MCF 10A (cell line): ENCODE results near the gene CCDC15. TPM values are rescaled to one million over a fixed set of nuclear protein-coding genes. Genes with fewer than 3 reads are reported as not detected.

Experiments
- BruUV-seq: library from RNA; stranded (reverse); fragments of 400-500 nt; replicated peaks from 2 replicates; lab custom pipeline; 2021; lab: Mats Ljungman, UMichigan
- CTCF ChIA-PET: fragments of 300-600 bp; sonication (Branson Sonifier 250); formaldehyde crosslinking; extraction: SDS; loops from one replicate; lab custom pipeline; 2021; ENCODE audit warnings: antibody characterized with exemption, inconsistent platforms; lab: Yijun Ruan, JAX
- POLR2A ChIA-PET: fragments of 300-600, 350-650 bp; sonication (Branson Sonifier 250); formaldehyde crosslinking; extraction: SDS; loops from one replicate; lab custom pipeline; 2020; ENCODE audit warnings: antibody characterized with exemption, inconsistent platforms; lab: Yijun Ruan, JAX
- DNase-seq: peaks from one replicate; pipeline ENCODE4 v3.0.0-alpha.2; 2018; ENCODE audit not compliant: unreplicated experiment
- H3K27ac Mint-ChIP-seq: one replicate; pipeline ENCODE4 v1.8.0; 2022; ENCODE audit warnings: mild to moderate bottlenecking, low read depth, mixed read lengths; ENCODE audit not compliant: unreplicated experiment
- H3K27me3 Mint-ChIP-seq: one replicate; pipeline ENCODE4 v1.8.0; 2022; ENCODE audit warnings: mixed read lengths; ENCODE audit not compliant: insufficient read depth, unreplicated experiment
- H3K36me3 Mint-ChIP-seq: one replicate; pipeline ENCODE4 v1.8.0; 2022; ENCODE audit warnings: mild to moderate bottlenecking, moderate library complexity, mixed read lengths; ENCODE audit not compliant: insufficient read depth, unreplicated experiment
- H3K4me1 Mint-ChIP-seq: one replicate; pipeline ENCODE4 v1.8.0; 2022; ENCODE audit warnings: mixed read lengths; ENCODE audit not compliant: insufficient read depth, unreplicated experiment
- H3K4me3 Mint-ChIP-seq: one replicate; pipeline ENCODE4 v1.8.0; 2022; ENCODE audit warnings: mild to moderate bottlenecking, moderate library complexity, mixed read lengths; ENCODE audit not compliant: unreplicated experiment
- H3K9me3 Mint-ChIP-seq: one replicate; pipeline ENCODE4 v1.8.0; 2022; ENCODE audit warnings: mixed read lengths; ENCODE audit not compliant: unreplicated experiment
- intact Hi-C: fragments of 100-400 bp; cut with micrococcal nuclease; formaldehyde crosslinking; loops from 2 replicates; pipeline ENCODE4 v1.14.1; 2022
- total RNA-seq: library from RNA; stranded (reverse); gene quantifications from 2 replicates; pipeline ENCODE4 v1.2.3, GENCODE V29; 2022
- TF ChIP-seq, protein P1 (sequence below): fragments of 200-600 bp; IDR thresholded peaks from one replicate; pipeline ENCODE4 v1.8.0; 2022; ENCODE audit warnings: antibody characterized with exemption, mild to moderate bottlenecking; ENCODE audit not compliant: unreplicated experiment

Gene CCDC15
- total RNA-seq, 1 experiment from 2014 or later = 2.8 TPM

DNA sequence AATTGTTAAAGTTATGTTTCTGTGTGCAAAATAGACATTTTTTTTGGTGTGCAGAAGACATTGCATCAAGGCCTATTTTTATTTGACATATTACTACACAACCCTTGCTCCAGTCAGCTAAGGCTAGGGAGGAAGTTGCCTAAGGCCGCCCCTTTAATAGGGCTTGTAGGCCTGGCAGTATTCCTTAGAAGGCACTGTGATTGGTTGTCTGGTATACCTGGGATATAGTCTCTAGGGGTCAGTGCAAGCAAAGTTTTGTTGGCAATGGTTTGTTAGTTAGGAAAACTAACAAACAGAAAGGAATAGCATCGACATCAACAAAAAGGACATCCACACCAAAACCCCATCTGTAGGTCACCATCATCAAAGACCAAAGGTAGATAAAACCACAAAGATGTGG lies 16.9 kb downstream of the CCDC15 start:
- no peak overlapping the region for H3K4me3 Mint-ChIP-seq
- TF ChIP-seq, protein P1, sequence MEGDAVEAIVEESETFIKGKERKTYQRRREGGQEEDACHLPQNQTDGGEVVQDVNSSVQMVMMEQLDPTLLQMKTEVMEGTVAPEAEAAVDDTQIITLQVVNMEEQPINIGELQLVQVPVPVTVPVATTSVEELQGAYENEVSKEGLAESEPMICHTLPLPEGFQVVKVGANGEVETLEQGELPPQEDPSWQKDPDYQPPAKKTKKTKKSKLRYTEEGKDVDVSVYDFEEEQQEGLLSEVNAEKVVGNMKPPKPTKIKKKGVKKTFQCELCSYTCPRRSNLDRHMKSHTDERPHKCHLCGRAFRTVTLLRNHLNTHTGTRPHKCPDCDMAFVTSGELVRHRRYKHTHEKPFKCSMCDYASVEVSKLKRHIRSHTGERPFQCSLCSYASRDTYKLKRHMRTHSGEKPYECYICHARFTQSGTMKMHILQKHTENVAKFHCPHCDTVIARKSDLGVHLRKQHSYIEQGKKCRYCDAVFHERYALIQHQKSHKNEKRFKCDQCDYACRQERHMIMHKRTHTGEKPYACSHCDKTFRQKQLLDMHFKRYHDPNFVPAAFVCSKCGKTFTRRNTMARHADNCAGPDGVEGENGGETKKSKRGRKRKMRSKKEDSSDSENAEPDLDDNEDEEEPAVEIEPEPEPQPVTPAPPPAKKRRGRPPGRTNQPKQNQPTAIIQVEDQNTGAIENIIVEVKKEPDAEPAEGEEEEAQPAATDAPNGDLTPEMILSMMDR = peak; percentile 22
- no TSS peak for BruUV-seq
- ChIA-PET CTCF (interaction anchor here (0.6 to 8.1 kb wide), 22 partner anchors 10 to 678 kb away, joined by 3 to 102 read pairs (median 4); partner anchors contain the start of gene PKNOX2), POLR2A (interaction anchor here (0.8 kb wide), 1 partner anchor 154 kb away, joined by 3 read pairs; no protein-coding TSS in a partner anchor)
- intact Hi-C loops = loop anchor here (1.0 kb wide), 1 partner anchor 170 kb away; no protein-coding TSS in a partner anchor
- DNase-seq = peak; percentile 66
- no peaks in the 10 kb centered on the region for H3K4me1 Mint-ChIP-seq
- H3K9me3 Mint-ChIP-seq = no peaks in the 10 kb centered on the region
- H3K27me3 Mint-ChIP-seq = no peaks in the 10 kb centered on the region
- H3K36me3 Mint-ChIP-seq = no peaks in the 10 kb centered on the region
- no peak overlapping the region for H3K27ac Mint-ChIP-seq

GRCh38 chr11:124971810-124972209 lies 17.8 kb downstream of the CCDC15 start:
- no peak for DNase-seq
- BruUV-seq = no TSS peak
- Mint-ChIP-seq H3K4me1 (no peaks in the 10 kb centered on the region), H3K4me3 (no peak overlapping the region), H3K27me3 (no peaks in the 10 kb centered on the region), H3K36me3 (no peaks in the 10 kb centered on the region), H3K27ac (no peak overlapping the region), H3K9me3 (no peaks in the 10 kb centered on the region)
- intact Hi-C loops = loop anchor here (1.0 kb wide), 1 partner anchor 169 kb away; no protein-coding TSS in a partner anchor
- ChIA-PET POLR2A (interaction anchor here (0.8 kb wide), 1 partner anchor 153 kb away, joined by 3 read pairs; no protein-coding TSS in a partner anchor), CTCF (interaction anchor here (0.6 to 8.1 kb wide), 17 partner anchors 11 to 382 kb away, joined by 3 to 102 read pairs (median 5); partner anchors contain the start of genes CCDC15 and PKNOX2)
- TF ChIP-seq, protein P1 = no peak

- Mint-ChIP-seq H3K9me3 (no peaks in the 10 kb centered on the region), H3K27ac (no peak overlapping the region), H3K36me3 (peaks cover 6% of the 10 kb centered on the region), H3K4me1 (no peaks in the 10 kb centered on the region), H3K27me3 (no peaks in the 10 kb centered on the region), H3K4me3 (no peak overlapping the region)
- TF ChIP-seq, protein P1 = no peak
- DNase-seq = no peak
- no TSS peak for BruUV-seq
- intact Hi-C loops = no loop called here
- CTCF ChIA-PET = interaction anchor here (1.2 kb wide), 1 partner anchor 248 kb away, joined by 3 read pairs; no protein-coding TSS in a partner anchor
- POLR2A ChIA-PET = no interaction called here
Observed at GRCh38 chr11:124976531-124976930, 22.5 kb downstream of the CCDC15 start.

DNA sequence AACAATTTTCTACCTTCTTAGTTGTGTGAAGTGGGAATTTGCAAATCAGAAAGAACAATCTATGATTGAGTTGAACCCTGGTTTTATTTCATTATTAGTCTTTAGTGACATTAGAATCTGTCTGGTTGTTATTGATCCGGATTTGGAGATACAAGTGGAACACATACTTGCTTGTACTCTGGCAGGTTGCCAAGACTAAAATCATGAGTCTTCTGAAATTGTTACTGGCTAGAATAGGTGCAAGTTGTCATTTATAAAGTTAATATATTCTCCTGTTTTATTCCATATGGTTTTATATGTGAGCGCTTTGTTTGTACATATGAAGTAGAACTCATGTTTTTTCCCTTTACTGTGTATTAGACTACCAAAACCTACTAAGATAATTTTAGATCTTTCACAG lies 23.0 kb downstream of the CCDC15 start:
- POLR2A ChIA-PET = no interaction called here
- CTCF ChIA-PET = interaction anchor here (1.2 kb wide), 1 partner anchor 248 kb away, joined by 3 read pairs; no protein-coding TSS in a partner anchor
- Mint-ChIP-seq H3K4me3 (no peak overlapping the region), H3K9me3 (no peaks in the 10 kb centered on the region), H3K27me3 (no peaks in the 10 kb centered on the region), H3K36me3 (peaks cover 6% of the 10 kb centered on the region), H3K4me1 (no peaks in the 10 kb centered on the region), H3K27ac (no peak overlapping the region)
- intact Hi-C loops = no loop called here
- TF ChIP-seq, protein P1 = no peak
- DNase-seq = no peak
- no TSS peak for BruUV-seq
